Hindlimb muscle (tissue), 1 donor: Measurements from ENCODE around the gene CYB561D1. TPM values are rescaled to one million over a fixed set of nuclear protein-coding genes. Genes with fewer than 3 reads are reported as not detected.

Experiments used
- DNase-seq: peaks from one replicate; pipeline ENCODE4 v3.0.0-alpha.2; 2013
- polyA plus RNA-seq: library from polyadenylated mRNA; unstranded; fragments of 120-200 nt; gene quantifications from one replicate; pipeline ENCODE4 v1.2.1, GENCODE V29; 2013; ENCODE audit not compliant: insufficient read length

CYB561D1 gene
- polyA plus RNA-seq, 1 donor = 11.5 TPM

DNA sequence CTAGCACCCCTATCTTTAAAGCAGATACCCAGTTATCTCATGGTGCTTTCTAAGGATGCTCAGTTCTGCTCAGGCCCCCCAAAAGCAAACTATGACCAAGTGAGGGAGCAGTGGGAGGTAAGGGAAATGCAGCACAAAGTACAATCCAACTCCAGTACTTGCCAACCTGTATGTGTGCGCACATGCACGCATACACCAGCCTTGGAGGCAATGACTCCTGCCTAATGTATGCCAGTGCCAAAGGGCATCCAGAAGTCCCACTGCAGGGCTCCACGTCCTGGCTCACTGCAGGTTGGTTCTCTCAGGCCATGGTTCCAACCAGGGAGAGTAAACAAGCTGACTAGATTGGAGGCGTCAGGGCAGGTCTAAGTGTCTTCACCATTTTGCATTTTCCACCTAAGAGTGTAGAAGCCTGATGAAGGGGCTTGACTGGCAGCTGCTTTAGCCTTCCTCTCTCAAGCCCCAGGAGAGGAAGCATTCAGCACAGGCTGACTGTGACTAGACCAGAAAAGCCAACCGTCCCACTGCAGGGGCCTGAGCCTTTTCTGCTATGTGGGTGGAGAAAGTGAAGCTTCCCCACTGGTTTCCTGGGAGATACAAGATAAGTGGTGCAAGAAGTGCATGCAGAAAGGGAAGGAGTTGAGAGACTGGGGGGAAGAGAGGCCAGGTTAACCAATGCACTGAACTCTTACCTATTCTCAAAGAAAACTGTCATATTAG, 7.9 kb downstream of the CYB561D1 start:
- DNase-seq = no peak

DNA sequence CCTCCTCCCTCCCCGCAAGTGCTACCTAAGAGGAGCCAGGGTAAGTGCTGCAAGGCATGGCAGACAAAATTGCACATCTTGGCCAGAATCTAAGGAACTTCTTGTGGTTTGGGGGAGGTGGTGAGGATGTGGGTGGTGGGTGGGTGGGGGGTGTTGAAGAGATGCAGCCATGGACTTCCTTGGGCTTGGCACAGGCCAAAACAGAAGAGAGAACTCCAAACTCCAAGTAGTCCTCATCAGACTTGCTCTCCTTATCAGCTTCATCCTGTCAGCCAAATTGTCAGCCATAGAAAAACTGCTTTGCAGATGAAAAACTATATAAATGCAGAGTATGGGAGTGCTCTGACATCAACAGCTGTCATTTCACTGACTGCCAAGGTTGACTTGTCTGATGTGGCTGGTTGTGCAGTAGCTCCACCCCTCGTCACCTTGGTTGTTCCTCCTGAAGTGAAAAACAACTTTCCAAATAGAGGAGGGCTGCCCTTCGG, 8.5 kb downstream of the CYB561D1 start:
- no peak for DNase-seq

- DNase-seq = no peak
These were observed 10.0 kb downstream of the CYB561D1 start for GRCh38 chr1:109503935-109504334.

DNA sequence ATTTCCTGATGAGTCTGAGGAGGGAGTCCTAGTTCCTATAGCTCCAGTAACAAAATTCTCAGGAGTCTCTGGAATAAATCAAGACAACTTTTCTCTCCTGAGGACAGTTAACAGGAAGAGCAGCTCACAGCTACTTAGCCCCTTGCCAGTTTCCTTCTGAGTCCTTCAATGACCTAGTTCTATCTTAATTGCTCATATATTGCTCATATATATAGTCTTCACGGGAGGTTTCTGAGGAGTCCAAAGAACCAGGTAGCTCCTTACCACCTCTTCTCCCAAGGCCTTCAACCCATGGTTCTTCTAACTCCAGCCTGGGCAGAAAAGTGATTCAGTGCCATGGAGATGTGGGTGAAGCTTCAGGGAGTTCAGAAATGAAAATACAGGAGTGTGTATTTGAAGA, 11.1 kb downstream of the CYB561D1 start:
- no peak for DNase-seq

- no peak for DNase-seq
These were observed 14.3 kb downstream of the CYB561D1 start for GRCh38 chr1:109508001-109508872.

DNA sequence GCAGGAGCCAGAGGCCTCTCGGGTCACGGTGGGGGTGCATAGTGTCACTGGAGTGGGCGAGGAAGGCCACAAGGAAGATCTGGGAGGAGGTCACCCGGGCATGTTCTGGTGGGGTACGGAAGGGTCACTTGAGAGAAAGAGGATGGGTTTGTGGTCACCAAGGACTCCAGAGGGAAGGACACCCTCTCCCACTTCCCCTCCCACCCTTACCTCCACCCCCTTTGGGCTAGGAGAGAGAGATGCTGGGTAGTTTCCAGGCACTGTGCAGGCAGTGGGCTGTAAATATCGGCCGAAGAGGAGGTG, 14.9 kb downstream of the CYB561D1 start:
- no peak for DNase-seq

- peak; percentile 83 for DNase-seq
These were observed 15.6 kb downstream of the CYB561D1 start, which contains the start of gene AMIGO1 for GRCh38 chr1:109509176-109510134. AMIGO1 (minus strand) TSS chr1:109509727; CDS start chr1:109508912, 815 bp downstream.

DNA sequence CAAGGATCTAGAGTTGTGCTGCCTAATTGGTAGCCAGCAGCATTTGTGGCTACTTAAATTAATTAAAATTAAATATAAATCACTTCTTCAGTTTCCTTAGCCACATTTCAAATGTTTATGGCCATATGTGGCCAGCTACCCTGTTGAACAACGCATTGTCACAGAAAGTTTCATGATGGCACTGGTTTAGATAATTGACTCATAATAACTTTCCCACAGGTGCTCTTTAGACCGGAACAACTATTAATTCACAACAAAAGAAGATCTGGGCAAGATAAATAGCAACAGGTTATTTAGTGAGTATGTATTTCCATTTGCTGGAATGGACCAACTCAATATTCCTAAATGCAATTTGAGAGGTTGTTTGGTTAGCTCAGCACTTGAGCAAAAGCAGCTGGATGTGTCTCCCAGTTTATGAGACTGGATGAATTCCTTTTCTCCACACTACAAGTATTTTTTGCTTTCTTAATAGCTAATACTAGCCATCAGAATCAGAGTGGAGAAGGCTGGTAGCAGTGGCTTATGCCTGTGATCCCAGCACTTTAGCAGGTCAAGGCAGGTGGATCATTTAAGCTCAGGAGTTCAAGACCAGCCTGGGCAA, 19.3 kb downstream of the CYB561D1 start:
- no peak for DNase-seq

GRCh38 chr1:109514846-109515245, 21.0 kb downstream of the CYB561D1 start:
- DNase-seq = no peak

DNA sequence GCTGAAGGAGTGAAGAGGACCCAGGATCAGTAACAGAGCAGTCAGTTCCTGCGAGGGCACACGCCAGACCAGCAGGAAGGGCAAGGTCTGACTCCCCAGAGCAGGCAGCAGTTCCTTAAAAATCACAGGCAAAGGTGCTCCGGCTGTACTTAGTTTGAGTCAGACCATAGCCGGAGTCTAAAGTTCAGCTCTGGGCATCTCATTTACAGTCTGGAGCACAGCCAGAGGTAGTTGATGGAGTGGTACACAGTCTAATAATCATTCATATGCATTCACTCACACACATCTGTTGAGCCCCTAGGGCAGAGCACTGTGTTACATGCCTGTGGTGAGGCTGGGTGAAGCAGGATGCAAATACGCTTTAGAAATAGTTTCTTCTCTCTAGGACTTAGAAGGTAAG, 23.0 kb downstream of the CYB561D1 start:
- no peak for DNase-seq

- no peak for DNase-seq
These were observed 23.4 kb downstream of the CYB561D1 start for GRCh38 chr1:109517337-109517736.

GRCh38 chr1:109521002-109521951, 27.4 kb downstream of the CYB561D1 start:
- DNase-seq = no peak

DNA sequence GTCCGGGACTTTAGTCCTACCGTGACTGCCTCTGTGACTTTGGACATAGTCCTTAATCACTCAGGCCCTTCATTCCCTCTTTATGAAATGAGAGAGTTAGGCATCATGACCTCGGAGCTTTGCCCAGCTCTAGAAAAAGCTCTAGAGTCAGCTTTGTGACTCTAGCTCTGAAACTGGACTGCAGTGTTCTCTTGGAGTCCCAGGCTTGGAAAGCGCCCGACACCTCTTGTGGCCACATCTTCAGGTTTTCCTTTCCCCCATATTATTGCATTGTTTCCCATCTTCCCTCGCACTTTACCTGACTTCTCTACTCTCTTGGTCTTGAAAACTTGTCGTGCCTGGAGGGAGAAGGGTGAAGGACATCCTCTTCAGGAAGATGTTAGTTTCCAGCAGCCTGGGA, 28.1 kb downstream of the CYB561D1 start:
- no peak for DNase-seq

- DNase-seq = no peak
These were observed 29.8 kb downstream of the CYB561D1 start for GRCh38 chr1:109523706-109524105.

- no peak for DNase-seq
These were observed 33.4 kb downstream of the CYB561D1 start for GRCh38 chr1:109527098-109527811.

- DNase-seq = no peak
These were observed 34.2 kb downstream of the CYB561D1 start for GRCh38 chr1:109527846-109528695.

GRCh38 chr1:109528712-109529111, 34.8 kb downstream of the CYB561D1 start:
- DNase-seq = no peak

GRCh38 chr1:109529881-109530456, 36.1 kb downstream of the CYB561D1 start:
- no peak for DNase-seq
